ENCODE data around the gene EPHX1.
"Not testable (repeated sequence)": the region's sequence is repeated elsewhere in the genome, so short reads cannot be mapped to it uniquely, and the experiment has no call there.

DNA sequence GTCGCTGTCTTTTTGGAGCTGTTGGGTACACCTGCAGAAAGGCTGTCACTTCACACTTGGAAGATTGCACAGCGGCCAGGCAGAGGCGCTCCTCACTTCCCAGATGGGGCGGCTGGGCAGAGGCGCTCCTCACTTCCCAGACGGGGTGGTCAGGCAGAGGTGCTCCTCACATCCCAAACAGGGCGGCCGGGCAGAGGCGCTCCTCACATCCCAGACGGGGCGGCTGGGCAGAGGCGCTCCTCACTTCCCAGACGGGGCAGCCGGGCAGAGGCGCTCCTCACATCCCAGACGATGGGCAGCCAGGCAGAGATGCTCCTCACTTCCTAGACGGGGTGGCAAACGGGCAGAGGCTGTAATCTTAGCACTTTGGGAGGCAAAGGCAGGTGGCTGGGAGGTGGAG, 13.8 kb upstream of the EPHX1 start:
- TF ChIP-seq POLR2A (IDR thresholded peaks at IDR 0.05; ENCODE audit: low read length); GATA1 (IDR thresholded peaks at IDR 0.05; ENCODE audit: low read depth, low read length): not testable (repeated sequence)

Data from erythroblast (primary cell).